Activated naive CD8-positive, alpha-beta T cell treated with anti-CD3 and anti-CD28 coated beads, Interleukin-2, amount 10 ng/mL, durations not matched to agents 7 days and 5 days (primary cell): ENCODE data around the gene MEF2C. TPM values are rescaled to one million over a fixed set of nuclear protein-coding genes. Genes with fewer than 3 reads are reported as not detected.

Experiments used
- ATAC-seq: fragments of 150-1000 bp; cut with Tn5 transposase; one replicate; pipeline ENCODE4 v1.10.0; 2021; ENCODE audit warnings: low read depth, moderate library complexity
- POLR2A ChIA-PET: fragments of 350-600 bp; sonication (Branson Sonifier 250); formaldehyde crosslinking; loops from one replicate; lab custom pipeline; 2021; ENCODE audit warnings: antibody characterized with exemption; lab: Charles Lee
- DNase-seq: peaks from one replicate; pipeline ENCODE4 v3.0.0; 2021
- H3K27ac Mint-ChIP-seq: one replicate; pipeline ENCODE4 v1.8.0; 2022; ENCODE audit warnings: mild to moderate bottlenecking, mixed read lengths
- H3K27me3 Mint-ChIP-seq: one replicate; pipeline ENCODE4 v1.8.0; 2022; ENCODE audit warnings: mild to moderate bottlenecking, moderate library complexity, mixed read lengths
- H3K36me3 Mint-ChIP-seq: one replicate; pipeline ENCODE4 v1.8.0; 2021; ENCODE audit warnings: mild to moderate bottlenecking, mixed read lengths
- H3K4me1 Mint-ChIP-seq: one replicate; pipeline ENCODE4 v1.8.0; 2021; ENCODE audit warnings: mixed read lengths
- H3K4me3 Mint-ChIP-seq: one replicate; pipeline ENCODE4 v1.8.0; 2022; ENCODE audit warnings: mild to moderate bottlenecking, moderate library complexity, mixed read lengths
- H3K9me3 Mint-ChIP-seq: one replicate; pipeline ENCODE4 v1.8.0; 2021; ENCODE audit warnings: mixed read lengths
- total RNA-seq, 2 experiments: library from RNA; stranded (reverse); gene quantifications; one replicate each; pipeline ENCODE4 v1.2.3, GENCODE V29; 2021

MEF2C gene
- total RNA-seq, 2 experiments from 2014 or later = 0.60 to 0.86 TPM

DNA sequence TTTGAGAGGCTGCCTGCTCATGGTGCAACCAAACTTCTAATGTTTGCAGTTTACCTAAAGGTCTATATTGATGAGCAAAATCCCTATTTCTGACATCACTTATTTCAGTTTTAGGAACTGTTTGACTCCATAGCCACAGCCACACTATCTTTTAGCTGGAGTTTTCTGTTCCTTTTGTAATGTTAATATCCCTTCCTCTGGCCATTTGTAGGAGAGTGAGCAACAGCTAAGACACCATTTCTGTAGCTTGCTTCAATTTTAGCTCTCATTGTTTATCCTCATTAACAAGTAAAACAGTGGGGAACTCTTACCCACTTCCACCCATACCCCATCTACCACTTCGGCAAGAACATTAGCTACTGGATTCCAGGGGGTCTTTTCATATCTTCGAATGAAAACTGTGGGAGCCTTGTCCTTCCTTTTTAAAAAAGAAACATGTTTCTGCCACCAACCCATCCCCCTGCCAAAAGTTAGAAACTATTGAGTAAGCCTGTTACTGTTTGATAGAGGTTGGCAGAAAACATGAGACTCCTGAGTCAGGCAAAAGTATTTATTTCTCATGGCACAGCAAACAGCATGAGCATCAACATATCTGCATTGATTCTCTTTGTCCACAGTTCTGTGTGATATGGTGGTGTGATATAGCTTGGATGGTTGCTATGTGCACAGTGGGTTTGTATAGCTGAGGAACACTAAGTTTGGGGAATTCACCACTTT lies 174.1 kb downstream of the MEF2C start:
- H3K4me1 Mint-ChIP-seq = no peaks in the 10 kb centered on the region
- H3K36me3 Mint-ChIP-seq = no peaks in the 10 kb centered on the region
- H3K9me3 Mint-ChIP-seq = no peaks in the 10 kb centered on the region
- no peak overlapping the region for H3K4me3 Mint-ChIP-seq
- no peak overlapping the region for H3K27ac Mint-ChIP-seq
- DNase-seq (no peak), ATAC-seq (no peak)
- peaks cover 10% of the 10 kb centered on the region for H3K27me3 Mint-ChIP-seq
- POLR2A ChIA-PET = no interaction called here

DNA sequence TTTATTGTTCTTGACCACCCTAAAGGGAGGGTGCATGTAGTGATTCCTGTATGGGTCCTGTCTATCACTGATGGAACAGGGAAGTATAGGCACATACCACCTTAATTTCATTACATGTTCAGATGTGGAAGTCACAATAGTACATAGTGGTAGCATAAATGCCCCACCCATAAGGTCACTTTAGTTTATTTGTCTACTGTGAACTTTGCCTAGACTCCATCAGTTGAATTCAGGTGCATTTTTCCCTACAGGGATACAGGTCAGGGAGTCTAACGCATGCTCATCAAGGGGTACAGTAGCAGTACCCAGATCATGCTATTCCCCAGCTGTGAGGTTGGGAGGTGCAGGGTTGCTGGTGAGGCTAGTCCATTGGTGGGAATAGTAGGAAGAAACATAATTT lies 175.0 kb downstream of the MEF2C start:
- POLR2A ChIA-PET = no interaction called here
- H3K9me3 Mint-ChIP-seq = no peaks in the 10 kb centered on the region
- H3K27ac Mint-ChIP-seq = no peak overlapping the region
- H3K27me3 Mint-ChIP-seq = peaks cover 10% of the 10 kb centered on the region
- ATAC-seq (no peak), DNase-seq (no peak)
- H3K36me3 Mint-ChIP-seq = no peaks in the 10 kb centered on the region
- no peaks in the 10 kb centered on the region for H3K4me1 Mint-ChIP-seq
- H3K4me3 Mint-ChIP-seq = no peak overlapping the region

DNA sequence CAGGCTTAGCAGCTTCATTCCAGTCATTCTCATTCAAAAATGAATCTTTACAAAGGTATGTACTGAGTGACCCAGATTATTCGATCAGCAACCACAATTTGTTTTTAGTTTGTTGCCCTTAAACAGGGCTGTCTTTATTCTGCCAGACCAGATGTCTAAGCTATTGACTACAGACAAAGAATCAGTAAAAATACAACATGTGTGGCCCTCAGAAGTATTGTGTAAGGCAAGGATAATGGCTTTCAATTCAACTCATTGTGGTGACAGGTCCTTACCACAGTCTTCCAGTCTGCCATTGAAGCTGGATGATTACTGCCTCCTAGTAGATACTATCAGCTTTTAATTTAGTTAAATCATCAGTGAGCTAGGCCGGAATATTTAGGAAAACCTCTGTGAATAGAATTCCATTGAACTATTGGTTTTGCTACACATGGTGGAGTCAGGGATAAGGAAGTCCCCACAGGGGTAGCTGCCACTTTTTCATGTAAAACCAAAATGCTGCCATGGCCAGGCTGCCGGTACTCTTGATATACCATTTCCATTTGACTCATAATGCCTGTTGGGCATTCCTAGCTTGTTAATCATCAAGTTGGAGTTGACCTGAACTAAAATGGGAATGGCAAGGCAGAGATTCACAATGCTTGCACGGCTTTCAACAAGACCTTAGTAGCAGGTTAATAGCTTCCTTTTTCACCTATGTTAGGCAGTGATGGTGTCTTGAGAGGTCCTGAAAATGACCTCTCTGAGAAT lies 175.6 kb downstream of the MEF2C start:
- no peak for ATAC-seq
- Mint-ChIP-seq H3K9me3 (no peaks in the 10 kb centered on the region), H3K4me1 (no peaks in the 10 kb centered on the region)

DNA sequence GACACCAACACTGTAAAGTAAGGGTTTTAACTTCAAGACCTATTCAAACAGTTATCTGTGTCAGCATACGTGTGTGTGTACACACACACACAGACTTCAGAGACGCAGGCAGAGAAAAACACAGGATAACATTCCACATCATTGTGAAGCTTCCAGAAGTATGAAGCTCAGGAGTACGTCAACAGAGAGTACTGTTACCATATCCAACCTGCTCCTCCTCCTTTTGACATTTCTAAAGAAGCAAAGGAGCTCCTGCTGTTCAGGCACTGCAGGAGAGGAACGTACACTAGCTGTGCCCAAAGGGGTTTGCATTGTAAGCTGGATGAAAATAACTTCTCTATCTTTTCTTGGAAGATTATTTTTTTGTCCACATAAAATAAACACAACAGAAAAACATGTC lies 180.7 kb downstream of the MEF2C start:
- Mint-ChIP-seq H3K9me3 (no peaks in the 10 kb centered on the region), H3K27ac (no peak overlapping the region), H3K4me3 (no peak overlapping the region), H3K4me1 (no peaks in the 10 kb centered on the region), H3K36me3 (no peaks in the 10 kb centered on the region), H3K27me3 (peaks cover 27% of the 10 kb centered on the region)
- DNase-seq = no peak
- POLR2A ChIA-PET = no interaction called here
- no peak for ATAC-seq

More for the DNA sequence above, 175.6 kb downstream of the MEF2C start:
- Mint-ChIP-seq H3K27ac (no peak overlapping the region), H3K27me3 (peaks cover 7% of the 10 kb centered on the region), H3K36me3 (no peaks in the 10 kb centered on the region), H3K4me3 (no peak overlapping the region)
- no peak for DNase-seq
- POLR2A ChIA-PET = no interaction called here

- Mint-ChIP-seq H3K9me3 (no peaks in the 10 kb centered on the region), H3K27ac (no peak overlapping the region)
Observed at GRCh38 chr5:88700121-88700520, 182.9 kb downstream of the MEF2C start.

DNA sequence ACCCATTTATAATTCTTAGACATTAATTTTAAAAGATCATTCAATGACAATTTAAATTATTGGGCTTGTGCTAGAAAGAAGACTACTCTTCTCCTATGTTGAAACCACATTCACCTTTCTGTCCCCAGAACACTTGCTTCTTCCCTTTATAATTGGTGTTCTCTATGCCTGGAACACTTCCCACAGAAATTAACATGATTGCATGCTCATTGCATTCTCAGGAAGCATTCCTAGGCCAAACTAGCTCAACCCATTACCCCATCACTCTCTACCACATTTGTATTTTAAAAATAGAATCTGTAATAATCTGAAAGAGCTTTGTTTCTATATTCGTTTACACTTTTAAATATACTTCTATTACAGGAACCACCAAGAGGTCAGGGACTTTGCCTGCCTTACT lies 184.7 kb downstream of the MEF2C start:
- H3K4me3 Mint-ChIP-seq = no peak overlapping the region
- peaks cover 2% of the 10 kb centered on the region for H3K9me3 Mint-ChIP-seq
- peaks cover 2% of the 10 kb centered on the region for H3K4me1 Mint-ChIP-seq
- ATAC-seq = no peak
- no peaks in the 10 kb centered on the region for H3K36me3 Mint-ChIP-seq
- POLR2A ChIA-PET = no interaction called here
- H3K27ac Mint-ChIP-seq = no peak overlapping the region
- H3K27me3 Mint-ChIP-seq = peaks cover 64% of the 10 kb centered on the region
- DNase-seq = no peak

More at GRCh38 chr5:88700121-88700520, 182.9 kb downstream of the MEF2C start:
- ATAC-seq (no peak), DNase-seq (no peak)
- no peak overlapping the region for H3K4me3 Mint-ChIP-seq
- H3K27me3 Mint-ChIP-seq = peaks cover 47% of the 10 kb centered on the region
- H3K4me1 Mint-ChIP-seq = no peaks in the 10 kb centered on the region
- H3K36me3 Mint-ChIP-seq = no peaks in the 10 kb centered on the region
- POLR2A ChIA-PET = no interaction called here

DNA sequence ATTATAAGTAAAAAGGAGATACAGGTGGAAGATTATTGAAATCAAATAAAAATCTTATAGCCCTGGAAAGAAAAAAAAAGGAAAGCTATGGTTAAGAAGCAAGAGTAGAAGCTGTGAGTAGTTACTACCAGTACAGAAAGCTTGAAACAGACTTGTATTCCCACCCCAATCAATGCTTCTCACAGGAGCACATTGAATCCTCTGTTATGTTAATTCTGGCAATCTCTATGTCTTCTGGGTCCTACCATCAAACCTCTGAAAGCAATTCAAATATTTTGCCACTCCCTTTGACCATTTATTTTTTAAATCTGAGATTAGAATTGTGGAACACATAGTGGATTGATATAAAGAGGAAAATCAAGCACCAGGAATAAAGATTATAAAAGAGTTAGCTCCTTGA lies 186.5 kb downstream of the MEF2C start:
- no peak for ATAC-seq
- POLR2A ChIA-PET = no interaction called here
- peaks cover 2% of the 10 kb centered on the region for H3K9me3 Mint-ChIP-seq
- no peak overlapping the region for H3K27ac Mint-ChIP-seq
- peaks cover 81% of the 10 kb centered on the region for H3K27me3 Mint-ChIP-seq
- no peak for DNase-seq
- H3K36me3 Mint-ChIP-seq = no peaks in the 10 kb centered on the region
- H3K4me1 Mint-ChIP-seq = peaks cover 2% of the 10 kb centered on the region
- H3K4me3 Mint-ChIP-seq = no peak overlapping the region

- H3K36me3 Mint-ChIP-seq = no peaks in the 10 kb centered on the region
- ATAC-seq = no peak
- H3K4me1 Mint-ChIP-seq = peaks cover 6% of the 10 kb centered on the region
- peaks cover 85% of the 10 kb centered on the region for H3K27me3 Mint-ChIP-seq
- POLR2A ChIA-PET = no interaction called here
- no peak overlapping the region for H3K27ac Mint-ChIP-seq
- no peak overlapping the region for H3K4me3 Mint-ChIP-seq
- peaks cover 2% of the 10 kb centered on the region for H3K9me3 Mint-ChIP-seq
- no peak for DNase-seq
Observed at GRCh38 chr5:88695931-88696330, 187.1 kb downstream of the MEF2C start.

- Mint-ChIP-seq H3K9me3 (peaks cover 2% of the 10 kb centered on the region), H3K4me1 (peaks cover 13% of the 10 kb centered on the region), H3K27me3 (peaks cover 89% of the 10 kb centered on the region), H3K36me3 (no peaks in the 10 kb centered on the region), H3K27ac (peak overlapping the region; percentile 36), H3K4me3 (no peak overlapping the region)
- DNase-seq = no peak
- POLR2A ChIA-PET = no interaction called here
- no peak for ATAC-seq
Observed at GRCh38 chr5:88695232-88695631, 187.8 kb downstream of the MEF2C start.

DNA sequence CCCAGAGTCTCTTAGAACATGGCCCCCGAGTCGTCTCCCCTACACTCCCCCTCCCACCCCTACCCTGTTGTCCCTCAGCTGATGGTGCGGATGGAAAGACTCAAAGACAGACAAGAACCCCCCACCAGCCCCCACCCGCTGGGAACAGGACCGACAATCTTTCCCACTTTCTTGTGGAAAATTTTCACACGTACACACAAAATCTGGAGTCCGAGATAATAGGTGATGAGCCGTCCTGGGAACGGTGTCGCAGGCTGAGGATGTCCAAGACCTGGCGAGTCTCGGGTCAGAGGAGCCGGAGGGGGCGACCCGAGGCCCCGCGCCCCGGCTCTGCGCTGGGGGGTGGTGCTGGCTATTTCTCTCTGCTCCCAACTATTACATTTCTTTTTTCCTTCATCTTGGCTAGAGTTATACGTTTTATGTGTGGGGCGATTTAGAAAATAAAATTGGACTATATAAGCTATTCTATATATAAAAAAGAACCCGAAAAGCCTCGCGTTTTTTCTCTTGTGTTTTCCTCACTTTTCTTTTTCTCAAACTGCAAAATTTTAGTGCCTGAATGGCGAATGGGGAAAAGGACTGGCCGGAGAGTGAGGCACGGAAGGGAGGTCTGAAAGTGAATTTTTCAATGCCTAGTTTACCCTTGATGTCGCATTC lies 188.8 kb downstream of the MEF2C start:
- Mint-ChIP-seq H3K4me3 (no peak overlapping the region), H3K36me3 (no peaks in the 10 kb centered on the region), H3K4me1 (peaks cover 13% of the 10 kb centered on the region), H3K9me3 (peaks cover 2% of the 10 kb centered on the region), H3K27ac (no peak overlapping the region), H3K27me3 (peaks cover 87% of the 10 kb centered on the region)
- POLR2A ChIA-PET = no interaction called here
- DNase-seq = no peak
- ATAC-seq = no peak

- peaks cover 13% of the 10 kb centered on the region for H3K4me1 Mint-ChIP-seq
- no peak for DNase-seq
- H3K9me3 Mint-ChIP-seq = peaks cover 2% of the 10 kb centered on the region
- H3K4me3 Mint-ChIP-seq = no peak overlapping the region
- peak overlapping the region; percentile 9 for H3K27ac Mint-ChIP-seq
- H3K36me3 Mint-ChIP-seq = no peaks in the 10 kb centered on the region
- no peak for ATAC-seq
- peaks cover 91% of the 10 kb centered on the region for H3K27me3 Mint-ChIP-seq
- POLR2A ChIA-PET = no interaction called here
Observed at GRCh38 chr5:88693071-88693932, 189.7 kb downstream of the MEF2C start.

DNA sequence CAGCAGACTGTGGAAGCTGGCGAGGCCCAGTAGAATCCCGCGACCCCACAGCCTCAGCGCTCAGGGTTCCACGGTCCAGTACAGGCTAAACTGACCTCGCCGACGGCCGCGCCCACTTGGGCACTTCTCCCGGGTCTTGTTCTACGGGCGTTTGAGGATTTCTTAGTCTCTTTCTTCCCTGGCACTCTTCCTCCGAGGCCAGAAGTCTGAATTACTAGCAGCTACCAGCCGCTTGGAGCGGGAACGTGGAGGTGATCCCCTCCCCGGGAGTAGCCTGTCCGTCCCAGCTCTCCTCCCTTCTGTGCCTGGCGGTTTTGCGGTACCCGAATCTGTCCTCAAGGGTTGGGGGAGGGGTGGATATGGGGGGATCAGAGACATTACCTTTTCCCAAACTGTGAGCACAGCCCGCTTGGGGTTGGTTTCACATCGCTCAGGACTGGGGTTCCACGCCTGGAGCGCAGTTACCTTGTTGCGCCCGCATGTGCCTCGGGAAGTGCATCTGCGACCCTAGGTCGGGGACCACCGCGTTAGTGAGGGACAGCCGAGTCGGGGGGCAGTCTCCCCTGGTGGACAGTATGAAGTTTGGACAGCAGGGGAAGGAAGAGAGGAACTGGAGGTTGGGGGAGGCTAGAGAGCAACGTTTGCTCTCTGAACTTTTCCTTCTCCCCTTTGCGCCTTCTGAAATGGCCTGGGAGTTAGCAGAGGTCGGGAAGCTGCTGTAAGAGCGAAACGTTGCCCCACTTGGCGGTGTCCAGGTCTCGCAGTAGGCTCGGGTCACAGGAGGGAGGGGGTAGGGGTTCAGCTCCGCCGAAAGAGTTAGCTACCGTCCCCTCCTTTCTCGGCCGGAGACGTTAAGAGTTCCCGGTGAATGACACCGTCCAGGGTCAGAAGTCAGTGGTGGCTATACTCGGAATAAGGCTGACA lies 190.8 kb downstream of the MEF2C start:
- peak overlapping the region; percentile 9 for H3K27ac Mint-ChIP-seq
- no peaks in the 10 kb centered on the region for H3K36me3 Mint-ChIP-seq
- H3K4me1 Mint-ChIP-seq = peaks cover 13% of the 10 kb centered on the region
- H3K4me3 Mint-ChIP-seq = no peak overlapping the region
- DNase-seq (no peak), ATAC-seq (no peak)
- H3K27me3 Mint-ChIP-seq = peaks cover 94% of the 10 kb centered on the region
- H3K9me3 Mint-ChIP-seq = peaks cover 2% of the 10 kb centered on the region
- POLR2A ChIA-PET = no interaction called here
